Endodermal cell (in vitro differentiated cells): Measurements from ENCODE around the gene OGDH. TPM values are rescaled to one million over a fixed set of nuclear protein-coding genes. Genes with fewer than 3 reads are reported as not detected.

Experiments used
- DNase-seq: peaks from one replicate; pipeline ENCODE4 v3.0.0-alpha.2; 2017
- H3K27ac ChIP-seq: 2 replicates; pipeline ENCODE4 v1.5.1; 2013; ENCODE audit warnings: mild to moderate bottlenecking, low read depth, low read length, moderate library complexity
- H3K27me3 ChIP-seq: 2 replicates; pipeline ENCODE4 v1.6.1; 2013; ENCODE audit warnings: mild to moderate bottlenecking, low read length, moderate library complexity; ENCODE audit not compliant: insufficient read depth, control insufficient read depth, poor library complexity, severe bottlenecking
- H3K36me3 ChIP-seq: 2 replicates; pipeline ENCODE4 v1.7.0; 2013; ENCODE audit warnings: mild to moderate bottlenecking, low read length, moderate library complexity; ENCODE audit not compliant: control insufficient read depth, insufficient read depth
- H3K4me1 ChIP-seq: one replicate; pipeline ENCODE4 v1.7.0; 2013; ENCODE audit warnings: low read length; ENCODE audit not compliant: control insufficient read depth, insufficient read depth
- H3K4me3 ChIP-seq: 2 replicates; pipeline ENCODE4 v1.5.1; 2013; ENCODE audit warnings: mild to moderate bottlenecking, low read length, moderate library complexity
- H3K9ac ChIP-seq: 2 replicates; pipeline ENCODE4 v1.6.1; 2013; ENCODE audit warnings: mild to moderate bottlenecking, low read length, moderate library complexity; ENCODE audit not compliant: poor library complexity, severe bottlenecking; ENCODE audit errors: extremely low read depth
- H3K9me3 ChIP-seq: 2 replicates; pipeline ENCODE4 v1.6.1; 2013; ENCODE audit warnings: mild to moderate bottlenecking, low read length, moderate library complexity; ENCODE audit not compliant: control insufficient read depth
- H3K27ac Mint-ChIP-seq: 2 replicates; pipeline ENCODE4 v1.8.0; 2020; ENCODE audit warnings: mixed read lengths
- H3K27me3 Mint-ChIP-seq: 2 replicates; pipeline ENCODE4 v1.8.0; 2021; ENCODE audit warnings: mild to moderate bottlenecking, mixed read lengths; ENCODE audit not compliant: insufficient read depth
- H3K36me3 Mint-ChIP-seq: 2 replicates; pipeline ENCODE4 v1.8.0; 2020; ENCODE audit warnings: low read depth, mixed read lengths
- H3K4me1 Mint-ChIP-seq: 2 replicates; pipeline ENCODE4 v1.8.0; 2020; ENCODE audit warnings: mixed read lengths
- H3K4me3 Mint-ChIP-seq: 2 replicates; pipeline ENCODE4 v1.8.0; 2020; ENCODE audit warnings: mild to moderate bottlenecking, moderate library complexity, mixed read lengths
- H3K9me3 Mint-ChIP-seq: 2 replicates; pipeline ENCODE4 v1.8.0; 2020; ENCODE audit warnings: mild to moderate bottlenecking, mixed read lengths
- CTCF ChIP-seq: fragments of 200-600 bp; sonication (generic); conservative IDR thresholded peaks from 2 replicates; pipeline ENCODE4 v1.5.0; 2021; ENCODE audit warnings: antibody characterized with exemption, mild to moderate bottlenecking
- WGBS, 2 experiments: methylation state at CpG; one replicate each; pipeline versions ENCODE4 v1.1.5 to v1.1.7; 2013; ENCODE audit warnings: missing lambda C conversion rate in 2 of 2, mixed read lengths in 1 of 2; ENCODE audit not compliant: insufficient coverage in 1 of 2, insufficient read length in 1 of 2; 5-methylcytosine and 5-hydroxymethylcytosine counted together
- total RNA-seq, 2 donors: library from RNA; stranded (reverse); fragmentation: NEBNext Ultra II Directional in 1 of 2; extraction: Animal tissue kit (Norgen Biotek cat#: 25700) in 1 of 2; gene quantifications; 2 replicates in 1 of 2; 3 replicates in 1 of 2; pipeline ENCODE4 v1.2.1, GENCODE V29; 2021

The OGDH gene
- total RNA-seq, 2 donors from 2014 or later: 82.5 to 96.0 TPM

- peaks cover 3% of the 10 kb centered on the region for H3K27me3 Mint-ChIP-seq
- H3K27ac ChIP-seq: no peak overlapping the region
Measured at GRCh38 chr7:44583146-44583865, 23.1 kb upstream of the OGDH start.

GRCh38 chr7:44587843-44588711 lies 18.4 kb upstream of the OGDH start:
- WGBS, 2 experiments: 60 to 69% methylated on average over 5 to 6 of the region's 6 CpGs
- Histone ChIP-seq H3K27me3 (no peaks in the 10 kb centered on the region), H3K4me1 (no peaks in the 10 kb centered on the region), H3K9ac (no peak overlapping the region), H3K9me3 (no peaks in the 10 kb centered on the region), H3K36me3 (no peaks in the 10 kb centered on the region), H3K27ac (no peak overlapping the region), H3K4me3 (no peak overlapping the region)
- Mint-ChIP-seq H3K27me3 (peaks cover 5% of the 10 kb centered on the region), H3K4me3 (no peak overlapping the region), H3K4me1 (no peaks in the 10 kb centered on the region), H3K27ac (no peak overlapping the region), H3K36me3 (no peaks in the 10 kb centered on the region), H3K9me3 (no peaks in the 10 kb centered on the region)
- TF ChIP-seq CTCF: peak; percentile 72
- no peak for DNase-seq

More at GRCh38 chr7:44583146-44583865, 23.1 kb upstream of the OGDH start:
- no peak for DNase-seq
- no peaks in the 10 kb centered on the region for H3K4me1 ChIP-seq
- TF ChIP-seq CTCF: no peak
- no peaks in the 10 kb centered on the region for H3K9me3 ChIP-seq
- peaks cover 22% of the 10 kb centered on the region for H3K36me3 Mint-ChIP-seq
- 95 to 99% methylated on average over 9 to 13 of the region's 13 CpGs for WGBS, 2 experiments
- H3K27me3 ChIP-seq: no peaks in the 10 kb centered on the region
- H3K27ac Mint-ChIP-seq: peak overlapping the region; percentile 97
- peaks cover 21% of the 10 kb centered on the region for H3K36me3 ChIP-seq
- peak overlapping the region; percentile 92 for H3K4me3 ChIP-seq
- peak overlapping the region; percentile 81 for H3K4me3 Mint-ChIP-seq
- H3K9me3 Mint-ChIP-seq: no peaks in the 10 kb centered on the region
- H3K4me1 Mint-ChIP-seq: peaks cover 7% of the 10 kb centered on the region
- H3K9ac ChIP-seq: peak overlapping the region; percentile 83

GRCh38 chr7:44590910-44591309 lies 15.5 kb upstream of the OGDH start:
- no peak for TF ChIP-seq CTCF
- no peaks in the 10 kb centered on the region for H3K9me3 Mint-ChIP-seq
- Histone ChIP-seq H3K4me1 (no peaks in the 10 kb centered on the region), H3K27ac (no peak overlapping the region), H3K9ac (no peak overlapping the region), H3K27me3 (no peaks in the 10 kb centered on the region), H3K36me3 (no peaks in the 10 kb centered on the region), H3K9me3 (no peaks in the 10 kb centered on the region), H3K4me3 (no peak overlapping the region)
- 94 to 100% methylated on average over 1 of the region's 1 CpG for WGBS, 2 experiments
- H3K27me3 Mint-ChIP-seq: peaks cover 6% of the 10 kb centered on the region
- no peak for DNase-seq
- no peaks in the 10 kb centered on the region for H3K36me3 Mint-ChIP-seq
- no peaks in the 10 kb centered on the region for H3K4me1 Mint-ChIP-seq
- no peak overlapping the region for H3K4me3 Mint-ChIP-seq
- no peak overlapping the region for H3K27ac Mint-ChIP-seq
